CD4-positive, alpha-beta T cell treated with Interleukin-2 at 100 ng/mL for 4 hours (primary cell): ENCODE measurements around the gene GAP43.
A peak's percentile ranks its signal among the peaks of the same experiment; 100 is the strongest.

Source experiments
- DNase-seq: peaks from one replicate; pipeline ENCODE4 v3.0.0-alpha.2; 2020; ENCODE audit warnings: low spot score

GAP43 gene

GRCh38 chr3:115662356-115662755 lies 39.0 kb downstream of the GAP43 start:
- no peak for DNase-seq

GRCh38 chr3:115663414-115663813 lies 40.1 kb downstream of the GAP43 start:
- DNase-seq: no peak

- DNase-seq: no peak
Measured at GRCh38 chr3:115666081-115666480, 42.8 kb downstream of the GAP43 start.

- no peak for DNase-seq
Measured at GRCh38 chr3:115666920-115667737, 43.8 kb downstream of the GAP43 start.

- DNase-seq: no peak
Measured at GRCh38 chr3:115667738-115668065, 44.4 kb downstream of the GAP43 start.

GRCh38 chr3:115670911-115671310 lies 47.6 kb downstream of the GAP43 start:
- no peak for DNase-seq

GRCh38 chr3:115671761-115672455 lies 48.6 kb downstream of the GAP43 start:
- no peak for DNase-seq

GRCh38 chr3:115673881-115674280 lies 50.6 kb downstream of the GAP43 start:
- no peak for DNase-seq

- no peak for DNase-seq
Measured at GRCh38 chr3:115676336-115676735, 53.0 kb downstream of the GAP43 start.

- DNase-seq: no peak
Measured at GRCh38 chr3:115680803-115681345, 57.6 kb downstream of the GAP43 start.

GRCh38 chr3:115681736-115682135 lies 58.4 kb downstream of the GAP43 start:
- no peak for DNase-seq

GRCh38 chr3:115683305-115683704 lies 60.0 kb downstream of the GAP43 start:
- DNase-seq: no peak

GRCh38 chr3:115683773-115684172 lies 60.5 kb downstream of the GAP43 start:
- no peak for DNase-seq

GRCh38 chr3:115685097-115685496 lies 61.8 kb downstream of the GAP43 start:
- no peak for DNase-seq

- DNase-seq: no peak
Measured at GRCh38 chr3:115687721-115688120, 64.4 kb downstream of the GAP43 start.

GRCh38 chr3:115688418-115688817 lies 65.1 kb downstream of the GAP43 start:
- DNase-seq: no peak

- no peak for DNase-seq
Measured at GRCh38 chr3:115689928-115690327, 66.6 kb downstream of the GAP43 start.

GRCh38 chr3:115691964-115692363 lies 68.7 kb downstream of the GAP43 start:
- DNase-seq: no peak

- peak; percentile 73 for DNase-seq
Measured at GRCh38 chr3:115692887-115693524, 69.7 kb downstream of the GAP43 start.

- no peak for DNase-seq
Measured at GRCh38 chr3:115693868-115694267, 70.6 kb downstream of the GAP43 start.

- DNase-seq: no peak
Measured at GRCh38 chr3:115695090-115695489, 71.8 kb downstream of the GAP43 start.

- no peak for DNase-seq
Measured at GRCh38 chr3:115697263-115698053, 74.1 kb downstream of the GAP43 start.
